ENCODE data around the gene HEMK1. TPM values are rescaled to one million over a fixed set of nuclear protein-coding genes. Genes with fewer than 3 reads are reported as not detected.

Gene HEMK1
- total and polyA plus RNA-seq, 3 experiments from 2014 or later = 27.4 to 55.0 (median 51.8) TPM

DNA sequence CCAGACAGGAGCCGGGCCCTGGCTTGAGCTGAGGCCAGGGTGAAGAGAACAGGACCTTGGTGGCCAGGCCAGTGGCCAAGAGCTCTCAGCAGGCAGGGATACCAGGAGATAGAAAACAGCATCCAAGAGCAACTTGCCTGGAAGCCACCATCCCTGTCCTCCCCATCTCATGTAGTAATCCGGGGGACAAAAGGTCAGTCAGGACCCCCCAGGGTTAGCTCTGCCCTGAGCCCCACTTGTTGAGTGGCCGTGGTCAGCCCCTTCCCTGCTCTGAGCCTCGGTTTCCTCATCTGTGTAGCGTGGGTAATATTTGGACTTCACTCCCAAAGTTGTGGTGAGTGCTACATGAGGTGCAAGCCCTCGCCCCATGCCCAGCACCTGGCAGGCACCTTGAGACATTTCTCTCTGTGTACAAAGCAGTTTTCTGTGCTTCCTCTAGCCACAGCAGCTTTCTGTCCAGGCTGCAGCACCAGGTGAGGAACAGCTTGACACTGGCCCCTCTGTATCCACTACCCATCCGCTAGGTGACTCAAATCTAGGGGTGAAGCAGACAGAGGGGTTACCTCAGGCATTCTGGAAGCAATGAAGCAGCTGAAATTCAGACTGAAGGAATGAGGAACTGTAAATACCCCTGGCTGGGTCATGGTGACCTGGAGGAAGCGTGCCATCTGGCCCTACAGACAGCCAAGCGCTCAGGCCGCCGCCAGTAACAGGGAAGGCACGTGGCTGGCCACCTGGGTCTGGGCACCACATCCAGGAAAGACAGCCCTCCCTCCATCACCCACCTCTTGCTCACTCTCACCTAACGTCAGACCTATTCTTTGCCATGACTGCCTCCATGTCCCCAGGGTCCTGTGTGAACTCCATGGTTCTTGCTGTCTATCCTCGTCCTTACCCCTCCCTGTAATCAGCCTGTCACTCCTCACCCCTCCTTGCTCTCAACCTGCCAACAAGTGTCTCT, 35.6 kb downstream of the HEMK1 start:
- H3K4me1 Mint-ChIP-seq = peaks cover 97 to 100% (median 99%) of the 10 kb centered on the region in 3 donors
- Histone ChIP-seq H3K27ac (ENCODE audit: low read depth, low read length) (peak overlapping the region; percentile 84), H3K4me3 (ENCODE audit: low read length) (peak overlapping the region; percentile 98), H3K36me3 (ENCODE audit: insufficient read depth, low read length) (peaks cover 50% of the 10 kb centered on the region), H3K4me1 (ENCODE audit: insufficient read depth, low read length) (peaks cover 94% of the 10 kb centered on the region), H3K9me3 (ENCODE audit: low read length) (no peaks in the 10 kb centered on the region), H3K27me3 (ENCODE audit: insufficient read depth, low read length, poor library complexity, severe bottlenecking) (no peaks in the 10 kb centered on the region)
- ChIA-PET CTCF (interaction anchor here (0.9 to 21.6 kb wide), 5 partner anchors 8 to 785 kb away, joined by 3 to 724 read pairs (median 18); partner anchors contain the start of genes C3orf18, HEMK1 and MAPKAPK3), POLR2A (interaction anchor here (0.8 to 6.7 kb wide), 2 partner anchors 14 to 36 kb away, joined by 7 to 56 read pairs; partner anchors contain the start of gene HEMK1)
- peak overlapping the region; percentile 90 to 98 (median 96) for H3K27ac Mint-ChIP-seq
- H3K4me3 Mint-ChIP-seq = peak overlapping the region; percentile 79 to 97 (median 97)
- H3K36me3 Mint-ChIP-seq = peaks cover 30 to 52% (median 31%) of the 10 kb centered on the region in 3 donors
- no peak for DNase-seq
- no peaks in the 10 kb centered on the region for H3K27me3 Mint-ChIP-seq
- no peaks in the 10 kb centered on the region for H3K9me3 Mint-ChIP-seq

DNA sequence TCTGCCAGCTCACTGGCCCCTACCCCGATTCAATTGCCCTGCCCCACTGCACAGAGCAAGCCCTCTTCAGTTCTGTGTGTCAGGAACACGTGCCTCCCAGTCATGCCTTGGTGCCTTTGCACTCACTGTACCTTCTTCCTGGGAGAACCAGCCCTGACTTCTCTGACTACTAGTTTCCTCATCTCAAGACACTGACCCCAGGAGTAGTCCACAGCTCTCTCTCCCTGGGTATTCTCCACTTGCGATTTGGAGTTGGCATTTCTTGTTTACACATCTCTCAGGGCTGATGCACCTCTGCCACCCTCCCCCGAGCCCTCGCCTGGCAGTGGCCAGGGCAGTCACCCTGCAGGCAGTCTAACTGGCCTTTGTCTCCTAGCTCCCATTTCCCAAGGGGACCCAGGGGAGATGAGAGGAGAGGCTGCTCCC, 36.6 kb downstream of the HEMK1 start:
- peaks cover 31 to 55% (median 32%) of the 10 kb centered on the region in 3 donors for H3K36me3 Mint-ChIP-seq
- CTCF ChIA-PET = interaction anchor here (0.9 to 21.6 kb wide), 5 partner anchors 7 to 784 kb away, joined by 3 to 724 read pairs (median 18); partner anchors contain the start of genes C3orf18, HEMK1 and MAPKAPK3

DNA sequence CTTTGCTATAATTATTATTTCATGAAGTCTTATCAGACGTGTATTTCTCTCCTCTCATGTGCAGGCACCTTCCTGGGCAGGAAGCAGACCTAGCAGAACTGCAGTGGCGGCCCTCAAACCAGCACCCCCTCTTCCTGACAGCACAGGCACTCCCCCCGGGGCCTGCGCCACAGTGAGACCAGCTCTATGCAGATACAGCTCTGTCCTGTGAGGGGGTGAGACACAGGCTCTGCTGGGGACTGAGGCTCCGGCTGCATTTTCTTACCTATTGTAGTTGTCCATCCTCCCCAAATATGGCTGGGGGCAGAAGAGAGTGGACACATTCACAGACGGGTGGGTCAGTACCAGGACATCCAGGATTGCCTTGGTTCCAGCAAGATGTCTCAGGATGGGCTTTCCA, 37.3 kb downstream of the HEMK1 start:
- peaks cover 60% of the 10 kb centered on the region for H3K36me3 ChIP-seq (ENCODE audit: insufficient read depth, low read length)
- DNase-seq = peak; percentile 28 to 76 (median 43)
- H3K27me3 ChIP-seq (ENCODE audit: insufficient read depth, low read length, poor library complexity, severe bottlenecking) = no peaks in the 10 kb centered on the region
- no peaks in the 10 kb centered on the region for H3K9me3 ChIP-seq (ENCODE audit: low read length)
- H3K4me3 ChIP-seq (ENCODE audit: low read length) = peak overlapping the region; percentile 98
- Mint-ChIP-seq H3K4me3 (peak overlapping the region; percentile 79 to 97 (median 97)), H3K9me3 (no peaks in the 10 kb centered on the region), H3K4me1 (peaks cover 83 to 95% (median 88%) of the 10 kb centered on the region in 3 donors), H3K36me3 (peaks cover 31 to 57% (median 32%) of the 10 kb centered on the region in 3 donors), H3K27ac (peak overlapping the region; percentile 85 to 98 (median 94)), H3K27me3 (no peaks in the 10 kb centered on the region)
- CTCF ChIA-PET = interaction anchor here (4.8 to 21.6 kb wide), 3 partner anchors 9 to 32 kb away, joined by 18 to 724 read pairs (median 293); partner anchors contain the start of genes C3orf18, HEMK1 and MAPKAPK3
- H3K4me1 ChIP-seq (ENCODE audit: insufficient read depth, low read length) = peaks cover 77% of the 10 kb centered on the region
- POLR2A ChIA-PET = interaction anchor here (1.7 to 6.7 kb wide), 2 partner anchors 16 to 32 kb away, joined by 5 to 56 read pairs; no protein-coding TSS in a partner anchor
- peak overlapping the region; percentile 84 for H3K27ac ChIP-seq (ENCODE audit: low read depth, low read length)

More for the DNA sequence above, 36.6 kb downstream of the HEMK1 start:
- peak overlapping the region; percentile 85 to 98 (median 94) for H3K27ac Mint-ChIP-seq
- Histone ChIP-seq H3K27me3 (ENCODE audit: insufficient read depth, low read length, poor library complexity, severe bottlenecking) (no peaks in the 10 kb centered on the region), H3K27ac (ENCODE audit: low read depth, low read length) (peak overlapping the region; percentile 84), H3K36me3 (ENCODE audit: insufficient read depth, low read length) (peaks cover 60% of the 10 kb centered on the region), H3K9me3 (ENCODE audit: low read length) (no peaks in the 10 kb centered on the region), H3K4me3 (ENCODE audit: low read length) (peak overlapping the region; percentile 98), H3K4me1 (ENCODE audit: insufficient read depth, low read length) (peaks cover 84% of the 10 kb centered on the region)
- no peak for DNase-seq
- H3K27me3 Mint-ChIP-seq = no peaks in the 10 kb centered on the region
- POLR2A ChIA-PET = interaction anchor here (1.7 to 6.7 kb wide), 2 partner anchors 15 to 31 kb away, joined by 5 to 56 read pairs; no protein-coding TSS in a partner anchor
- H3K4me3 Mint-ChIP-seq = peak overlapping the region; percentile 79 to 97 (median 97)
- H3K9me3 Mint-ChIP-seq = no peaks in the 10 kb centered on the region
- H3K4me1 Mint-ChIP-seq = peaks cover 90 to 100% (median 95%) of the 10 kb centered on the region in 3 donors

DNA sequence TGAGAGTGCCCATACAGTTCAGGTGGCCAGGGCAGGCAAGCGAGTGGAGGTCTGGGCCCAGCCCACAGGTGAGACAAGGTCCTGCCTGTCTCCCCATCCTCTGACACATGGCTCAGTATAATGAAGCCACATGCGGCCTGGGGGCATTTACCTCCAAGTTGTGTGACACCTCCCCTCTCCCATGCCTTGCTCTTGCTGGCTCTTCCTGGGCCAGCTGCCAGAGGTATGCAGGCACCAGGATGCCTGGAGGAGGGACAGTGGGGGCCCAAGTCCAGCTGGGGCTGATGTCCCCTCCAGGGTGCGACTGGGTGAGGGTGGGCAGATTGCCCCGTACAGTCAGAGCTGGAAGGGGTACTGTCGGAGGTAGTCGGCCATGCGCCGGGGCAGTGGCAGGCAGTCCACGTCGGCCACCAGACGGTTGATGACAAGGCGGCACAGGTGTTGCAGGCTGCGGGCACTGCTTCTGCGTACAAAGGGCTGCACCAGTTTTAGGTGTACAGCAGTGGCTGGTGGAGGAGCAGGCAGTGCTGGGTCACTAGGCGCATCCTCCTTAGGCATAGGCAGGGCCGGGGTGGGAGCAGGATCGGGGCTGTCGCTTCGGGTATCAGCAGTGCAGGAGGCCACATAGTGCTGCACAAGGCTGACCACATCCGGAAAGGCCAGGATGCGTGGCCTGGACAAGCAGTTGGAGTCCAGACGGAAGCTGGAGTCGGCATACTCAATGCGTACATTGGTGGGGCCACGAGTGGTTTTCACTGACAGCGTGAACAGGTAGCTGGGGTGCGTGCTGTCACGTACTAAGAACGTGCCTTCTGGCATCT, 38.2 kb downstream of the HEMK1 start:
- Histone ChIP-seq H3K4me1 (ENCODE audit: insufficient read depth, low read length) (peaks cover 68% of the 10 kb centered on the region), H3K27me3 (ENCODE audit: insufficient read depth, low read length, poor library complexity, severe bottlenecking) (no peaks in the 10 kb centered on the region), H3K9me3 (ENCODE audit: low read length) (no peaks in the 10 kb centered on the region), H3K27ac (ENCODE audit: low read depth, low read length) (peak overlapping the region; percentile 84), H3K36me3 (ENCODE audit: insufficient read depth, low read length) (peaks cover 60% of the 10 kb centered on the region), H3K4me3 (ENCODE audit: low read length) (peak overlapping the region; percentile 98)
- peaks cover 31 to 57% (median 32%) of the 10 kb centered on the region in 3 donors for H3K36me3 Mint-ChIP-seq
- peak overlapping the region; percentile 92 to 98 (median 95) for H3K27ac Mint-ChIP-seq
- DNase-seq = no peak
- ChIA-PET CTCF (interaction anchor here (1.5 to 21.6 kb wide), 4 partner anchors 8 to 32 kb away, joined by 3 to 724 read pairs (median 156); partner anchors contain the start of genes C3orf18, HEMK1 and MAPKAPK3), POLR2A (interaction anchor here (0.6 to 6.7 kb wide), 5 partner anchors 17 to 893 kb away, joined by 3 to 56 read pairs (median 10); partner anchors contain the start of genes C3orf18, HEMK1 and NPRL2)
- H3K4me3 Mint-ChIP-seq = peak overlapping the region; percentile 82 to 97 (median 97)
- H3K4me1 Mint-ChIP-seq = peaks cover 80 to 93% (median 86%) of the 10 kb centered on the region in 3 donors
- no peaks in the 10 kb centered on the region for H3K27me3 Mint-ChIP-seq
- H3K9me3 Mint-ChIP-seq = no peaks in the 10 kb centered on the region

DNA sequence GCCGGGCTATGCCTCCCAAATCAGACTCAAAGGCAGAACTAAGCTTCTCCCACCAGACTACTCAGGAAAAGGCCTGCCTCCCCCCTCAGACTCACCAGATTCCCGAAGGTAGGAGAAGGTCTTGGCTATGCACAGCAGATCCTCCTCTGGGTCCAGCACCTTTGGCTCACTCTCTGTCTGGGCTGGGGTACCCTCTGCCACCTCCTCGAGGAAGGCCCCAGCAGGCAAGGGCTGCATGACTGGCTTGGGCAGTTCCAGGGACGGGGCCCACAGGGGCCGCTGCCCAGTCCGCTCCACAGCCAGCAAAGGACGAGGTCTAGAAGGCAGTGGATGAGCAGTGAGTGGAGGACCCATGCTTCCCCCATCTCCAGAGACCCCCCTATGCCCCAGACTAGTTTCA, 39.0 kb downstream of the HEMK1 start:
- Mint-ChIP-seq H3K27me3 (no peaks in the 10 kb centered on the region), H3K36me3 (peaks cover 31 to 57% (median 32%) of the 10 kb centered on the region in 3 donors), H3K27ac (peak overlapping the region; percentile 77 to 99 (median 94)), H3K4me3 (peak overlapping the region; percentile 82 to 97 (median 97)), H3K9me3 (no peaks in the 10 kb centered on the region), H3K4me1 (peaks cover 80 to 93% (median 86%) of the 10 kb centered on the region in 3 donors)
- Histone ChIP-seq H3K36me3 (ENCODE audit: insufficient read depth, low read length) (peaks cover 60% of the 10 kb centered on the region), H3K9me3 (ENCODE audit: low read length) (no peaks in the 10 kb centered on the region), H3K4me3 (ENCODE audit: low read length) (peak overlapping the region; percentile 98), H3K4me1 (ENCODE audit: insufficient read depth, low read length) (peaks cover 66% of the 10 kb centered on the region), H3K27ac (ENCODE audit: low read depth, low read length) (peak overlapping the region; percentile 84), H3K27me3 (ENCODE audit: insufficient read depth, low read length, poor library complexity, severe bottlenecking) (no peaks in the 10 kb centered on the region)
- CTCF ChIA-PET = interaction anchor here (1.3 to 21.6 kb wide), 5 partner anchors 7 to 261 kb away, joined by 3 to 724 read pairs (median 18); partner anchors contain the start of genes C3orf18, HEMK1 and MAPKAPK3
- no peak for DNase-seq
- POLR2A ChIA-PET = interaction anchor here (0.6 to 6.7 kb wide), 4 partner anchors 18 to 892 kb away, joined by 3 to 56 read pairs (median 20); partner anchors contain the start of genes C3orf18, HEMK1 and NPRL2

DNA sequence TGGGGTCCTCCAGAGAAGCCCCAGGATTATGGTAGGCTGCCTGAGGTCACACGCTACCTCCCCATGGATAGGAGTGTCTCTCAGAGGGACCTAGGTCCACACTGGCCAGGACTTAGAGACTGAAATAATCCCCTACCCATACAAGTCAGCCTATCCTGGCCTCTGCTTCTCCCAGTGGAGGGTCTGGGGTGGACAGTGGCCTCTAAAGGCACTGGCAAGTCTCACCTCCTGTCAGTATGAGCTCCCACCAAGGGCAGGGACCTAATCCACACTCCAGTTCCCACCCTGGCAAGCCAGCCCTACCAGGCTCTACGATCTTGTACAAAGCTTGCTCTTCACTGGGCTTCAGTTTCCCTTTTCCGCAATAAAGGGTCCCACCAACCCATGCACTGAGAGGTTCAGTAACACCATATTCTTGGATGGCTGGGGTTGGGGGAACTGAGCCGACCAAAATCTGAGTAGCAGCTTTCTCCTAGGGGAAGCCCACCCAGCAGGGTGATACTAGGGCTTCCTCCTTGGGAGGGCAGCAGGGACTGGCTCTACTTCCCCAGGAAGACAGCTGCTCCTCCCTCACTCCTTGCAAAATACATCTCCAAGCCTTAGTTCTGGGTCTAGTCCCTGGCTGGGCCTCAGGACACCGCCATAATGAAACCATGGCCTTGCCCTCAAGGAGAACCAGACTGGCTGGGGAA, 39.9 kb downstream of the HEMK1 start:
- Mint-ChIP-seq H3K9me3 (no peaks in the 10 kb centered on the region), H3K4me1 (peaks cover 80 to 93% (median 85%) of the 10 kb centered on the region in 3 donors), H3K27me3 (no peaks in the 10 kb centered on the region), H3K4me3 (peak overlapping the region; percentile 82 to 97 (median 97)), H3K36me3 (peaks cover 24 to 48% (median 30%) of the 10 kb centered on the region in 3 donors), H3K27ac (peak overlapping the region; percentile 91 to 99 (median 95))
- Histone ChIP-seq H3K4me3 (ENCODE audit: low read length) (peak overlapping the region; percentile 98), H3K27me3 (ENCODE audit: insufficient read depth, low read length, poor library complexity, severe bottlenecking) (no peaks in the 10 kb centered on the region), H3K36me3 (ENCODE audit: insufficient read depth, low read length) (peaks cover 56% of the 10 kb centered on the region), H3K27ac (ENCODE audit: low read depth, low read length) (peak overlapping the region; percentile 84), H3K4me1 (ENCODE audit: insufficient read depth, low read length) (peaks cover 66% of the 10 kb centered on the region), H3K9me3 (ENCODE audit: low read length) (no peaks in the 10 kb centered on the region)
- POLR2A ChIA-PET = interaction anchor here (0.9 to 6.7 kb wide), 5 partner anchors 9 to 40 kb away, joined by 3 to 56 read pairs (median 29); partner anchors contain the start of genes C3orf18 and HEMK1
- DNase-seq = no peak
- CTCF ChIA-PET = interaction anchor here (1.3 to 21.6 kb wide), 6 partner anchors 8 to 262 kb away, joined by 3 to 724 read pairs (median 10); partner anchors contain the start of genes C3orf18 and HEMK1

All from CD8-positive, alpha-beta memory T cell (primary cell).